GM20000 (cell line): ENCODE measurements around the gene SNN.
A peak's percentile ranks its signal among the peaks of the same experiment; 100 is the strongest.

Experiments
- DNase-seq: peaks from one replicate; pipeline ENCODE4 v3.0.0; 2012; ENCODE audit warnings: low spot score
- CTCF ChIP-seq: IDR thresholded peaks from 2 replicates; pipeline ENCODE4 v1.5.1; 2012; ENCODE audit warnings: mild to moderate bottlenecking, control low read depth; ENCODE audit errors: extremely low read depth, missing control alignments

SNN gene

GRCh38 chr16:11721781-11722467, 53.7 kb downstream of the SNN start:
- TF ChIP-seq CTCF, result no peak

GRCh38 chr16:11722468-11722808, 54.2 kb downstream of the SNN start:
- no peak for DNase-seq
- no peak for TF ChIP-seq CTCF

More at GRCh38 chr16:11721781-11722467, 53.7 kb downstream of the SNN start:
- DNase-seq, result no peak

GRCh38 chr16:11725457-11725856, 57.2 kb downstream of the SNN start:
- DNase-seq, result no peak
- no peak for TF ChIP-seq CTCF

GRCh38 chr16:11726008-11726407, 57.8 kb downstream of the SNN start:
- no peak for DNase-seq
- TF ChIP-seq CTCF, result no peak

- no peak for TF ChIP-seq CTCF
- DNase-seq, result peak; percentile 31
Observed at GRCh38 chr16:11727796-11728543, 59.7 kb downstream of the SNN start.
